IgD-negative memory B cell (primary cell): ENCODE data around the gene BMPR1B. TPM values are rescaled to one million over a fixed set of nuclear protein-coding genes. Genes with fewer than 3 reads are reported as not detected.

ENCODE experiments used
- H3K27ac Mint-ChIP-seq, 3 donors: one replicate each; pipeline ENCODE4 v1.8.0; 2020 to 2022; ENCODE audit warnings: mild to moderate bottlenecking in 3 of 3, mixed read lengths in 3 of 3, moderate library complexity in 1 of 3
- H3K27me3 Mint-ChIP-seq: one replicate; pipeline ENCODE4 v1.8.0; 2021; ENCODE audit warnings: mixed read lengths
- H3K36me3 Mint-ChIP-seq: one replicate; pipeline ENCODE4 v1.8.0; 2020; ENCODE audit warnings: mild to moderate bottlenecking, mixed read lengths
- H3K4me1 Mint-ChIP-seq, 3 donors: one replicate each; pipeline ENCODE4 v1.8.0; 2020 to 2022; ENCODE audit warnings: mixed read lengths in 3 of 3, mild to moderate bottlenecking in 1 of 3
- H3K4me3 Mint-ChIP-seq, 4 donors: one replicate each; pipeline ENCODE4 v1.8.0; 2020 to 2022; ENCODE audit warnings: mild to moderate bottlenecking in 4 of 4, mixed read lengths in 4 of 4, moderate library complexity in 3 of 4
- H3K9me3 Mint-ChIP-seq, 3 donors: one replicate each; pipeline ENCODE4 v1.8.0; 2020 to 2021; ENCODE audit warnings: mixed read lengths in 3 of 3, mild to moderate bottlenecking in 1 of 3
- polyA plus RNA-seq: library from polyadenylated mRNA; unstranded; fragments of 300-500 nt; fragmentation: Illumina TruSeq; gene quantifications from one replicate; pipeline ENCODE4 v1.2.3, GENCODE V29; 2021

The BMPR1B gene
- polyA plus RNA-seq, 1 donor from 2014 or later: not detected

DNA sequence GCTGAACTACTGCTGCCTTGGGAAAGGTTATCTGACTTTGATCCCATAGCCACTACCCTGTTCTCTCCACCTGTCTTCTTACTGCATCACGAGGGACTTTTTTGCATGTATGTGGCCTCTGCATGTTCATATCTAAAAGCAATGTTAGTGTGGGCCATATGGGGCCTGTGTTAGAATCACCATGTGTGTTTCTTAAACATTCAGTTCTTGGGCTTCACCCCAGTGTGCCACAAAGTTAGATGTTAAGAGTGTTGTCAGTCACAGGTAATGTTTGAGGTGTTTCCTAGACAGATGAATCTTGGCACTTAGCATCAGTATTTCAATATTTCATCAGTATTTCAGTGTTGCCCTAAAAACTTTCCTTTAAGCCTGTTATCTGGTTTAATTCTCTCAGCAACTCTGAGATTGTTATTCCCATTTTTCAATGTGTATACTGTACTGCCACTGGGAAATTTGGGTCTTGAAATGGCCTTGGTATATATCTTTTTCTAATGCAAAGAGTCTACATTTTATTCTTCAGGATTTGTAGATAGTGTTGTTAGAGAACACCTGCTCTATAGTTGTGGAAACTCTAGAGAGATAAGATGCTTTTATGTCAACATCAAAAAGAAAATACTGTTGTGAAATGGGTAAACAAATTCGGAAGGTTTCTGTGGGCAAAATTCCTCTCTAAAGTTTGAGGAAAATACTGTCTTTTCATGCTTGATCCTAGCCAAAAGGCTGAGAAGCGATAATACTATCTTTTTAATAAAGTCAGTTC lies 259.7 kb downstream of the BMPR1B start:
- Mint-ChIP-seq H3K9me3 (no peaks in the 10 kb centered on the region), H3K4me3 (no peak overlapping the region), H3K36me3 (peaks cover 1% of the 10 kb centered on the region), H3K27ac (no peak overlapping the region), H3K4me1 (no peaks in the 10 kb centered on the region), H3K27me3 (no peaks in the 10 kb centered on the region)

DNA sequence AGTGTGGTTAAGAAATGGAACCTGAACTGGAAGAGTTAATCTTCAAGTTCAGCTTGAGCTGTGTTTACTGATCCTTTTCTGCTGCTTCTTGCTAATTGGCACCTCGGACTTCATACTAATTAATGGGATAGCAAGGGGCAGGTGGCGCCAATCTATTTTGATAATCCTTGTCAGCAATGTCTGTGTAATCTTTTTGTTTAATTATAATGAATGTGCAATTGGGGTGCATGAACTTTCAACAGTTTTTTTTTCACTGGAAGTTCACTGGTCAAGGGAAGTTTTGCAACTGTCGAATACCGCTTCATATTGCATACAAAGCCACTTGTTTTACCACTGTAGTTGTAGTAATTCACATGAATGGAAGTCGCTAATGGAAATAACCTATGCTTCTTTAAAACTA lies 261.0 kb downstream of the BMPR1B start:
- Mint-ChIP-seq H3K4me1 (no peaks in the 10 kb centered on the region), H3K9me3 (no peaks in the 10 kb centered on the region), H3K36me3 (peaks cover 1% of the 10 kb centered on the region), H3K4me3 (no peak overlapping the region), H3K27ac (no peak overlapping the region), H3K27me3 (no peaks in the 10 kb centered on the region)

DNA sequence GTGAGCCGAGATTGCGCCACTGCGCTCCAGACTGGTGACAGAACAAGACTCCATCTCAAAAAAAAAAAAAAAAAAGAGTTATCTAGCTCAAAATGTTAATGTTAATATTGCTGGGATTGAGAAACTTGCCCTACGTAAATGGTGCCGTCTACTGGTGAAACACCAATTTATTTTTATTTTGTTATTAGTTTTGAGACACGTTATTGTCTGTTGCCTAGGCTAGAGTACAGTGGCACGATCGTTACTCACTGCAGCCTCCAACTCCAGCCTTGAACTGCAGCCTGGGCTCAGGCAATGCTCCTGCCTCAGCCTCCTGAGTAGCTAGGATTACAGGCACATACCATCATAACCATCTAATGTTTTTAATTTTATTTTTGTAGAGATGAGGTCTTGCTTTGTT lies 262.8 kb downstream of the BMPR1B start:
- H3K9me3 Mint-ChIP-seq: no peaks in the 10 kb centered on the region
- H3K27me3 Mint-ChIP-seq: no peaks in the 10 kb centered on the region

DNA sequence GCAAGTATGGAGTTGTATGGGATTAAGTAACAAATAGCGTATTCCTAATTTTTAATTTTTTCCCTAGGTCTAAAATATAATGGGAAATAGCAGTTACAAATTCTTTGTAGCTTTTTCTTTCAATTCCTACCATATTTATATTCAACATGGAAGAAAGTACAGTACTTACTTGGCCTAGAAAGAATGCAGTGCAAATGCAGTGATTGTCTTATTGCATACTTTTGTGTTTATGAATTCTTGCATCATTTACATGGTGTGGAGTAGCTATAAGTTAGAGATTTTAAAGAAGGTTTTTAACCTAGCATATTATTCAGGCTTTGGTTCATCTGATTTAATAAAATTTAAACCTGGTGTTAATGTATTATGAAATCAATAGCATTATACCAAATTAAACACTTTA lies 263.3 kb downstream of the BMPR1B start:
- no peak overlapping the region for H3K27ac Mint-ChIP-seq
- no peaks in the 10 kb centered on the region for H3K27me3 Mint-ChIP-seq
- H3K36me3 Mint-ChIP-seq: peaks cover 1% of the 10 kb centered on the region
- H3K4me1 Mint-ChIP-seq: no peaks in the 10 kb centered on the region
- H3K9me3 Mint-ChIP-seq: no peaks in the 10 kb centered on the region
- H3K4me3 Mint-ChIP-seq: no peak overlapping the region

More for the DNA sequence above, 262.8 kb downstream of the BMPR1B start:
- Mint-ChIP-seq H3K27ac (no peak overlapping the region), H3K36me3 (peaks cover 1% of the 10 kb centered on the region), H3K4me1 (no peaks in the 10 kb centered on the region), H3K4me3 (no peak overlapping the region)

DNA sequence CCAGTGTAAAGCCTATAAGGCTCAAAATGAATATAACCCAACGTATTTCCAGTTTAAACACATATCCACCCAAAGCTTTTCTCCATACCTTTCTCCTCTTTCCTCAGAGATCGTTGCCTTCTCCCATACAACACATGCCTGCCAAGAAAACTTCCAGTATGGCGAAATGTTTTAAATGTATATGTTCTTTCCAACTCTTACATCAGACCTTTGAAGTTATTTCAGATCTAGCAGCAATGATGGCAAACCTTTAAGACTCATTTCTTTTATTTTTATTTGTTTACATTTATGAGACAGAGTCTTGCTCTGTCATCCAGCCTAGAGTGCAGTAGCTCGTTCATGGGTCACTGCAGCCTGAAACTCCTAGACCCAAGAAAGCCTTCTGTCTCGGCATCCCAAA lies 265.4 kb downstream of the BMPR1B start:
- peaks cover 0 to 3% (median 0%) of the 10 kb centered on the region in 3 donors for H3K9me3 Mint-ChIP-seq
- H3K27me3 Mint-ChIP-seq: no peaks in the 10 kb centered on the region
- no peak overlapping the region for H3K27ac Mint-ChIP-seq
- peaks cover 1% of the 10 kb centered on the region for H3K36me3 Mint-ChIP-seq
- H3K4me1 Mint-ChIP-seq: no peaks in the 10 kb centered on the region
- no peak overlapping the region for H3K4me3 Mint-ChIP-seq

DNA sequence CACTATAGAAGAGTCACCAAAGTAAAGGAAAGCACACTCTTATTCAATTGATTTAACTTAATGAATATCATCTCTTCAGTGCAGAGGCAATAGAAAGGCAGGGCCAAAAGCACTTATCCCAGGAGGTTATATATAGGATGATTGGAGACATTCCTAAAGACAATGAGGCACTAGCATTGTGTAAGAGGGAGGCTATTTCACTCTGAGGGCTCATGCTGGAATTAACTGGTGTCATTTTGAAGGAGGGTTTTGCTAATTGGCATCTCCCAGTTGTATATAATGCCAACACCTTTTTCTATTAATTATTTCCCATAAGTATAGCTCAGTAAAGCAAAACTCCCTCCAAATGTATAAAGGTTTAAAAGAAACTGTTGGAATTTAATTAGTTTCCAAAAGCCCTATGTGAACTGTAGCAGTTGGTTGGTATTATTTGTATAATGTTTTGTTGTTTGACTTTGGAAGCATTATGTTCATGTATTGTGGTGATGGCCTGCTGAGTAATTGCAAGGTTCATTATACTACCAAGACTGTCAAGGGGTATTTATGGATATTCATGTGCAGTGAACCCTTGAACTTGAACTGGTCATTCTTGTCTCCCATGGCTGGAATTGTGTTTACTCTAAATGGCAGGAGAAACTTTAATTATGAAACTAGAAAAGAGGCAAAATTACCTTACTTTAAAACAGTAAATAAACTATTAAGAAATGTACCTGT lies 270.3 kb downstream of the BMPR1B start:
- Mint-ChIP-seq H3K4me3 (no peak overlapping the region), H3K27ac (no peak overlapping the region), H3K36me3 (no peaks in the 10 kb centered on the region), H3K9me3 (peaks cover 0 to 5% (median 0%) of the 10 kb centered on the region in 3 donors), H3K4me1 (no peaks in the 10 kb centered on the region), H3K27me3 (no peaks in the 10 kb centered on the region)

DNA sequence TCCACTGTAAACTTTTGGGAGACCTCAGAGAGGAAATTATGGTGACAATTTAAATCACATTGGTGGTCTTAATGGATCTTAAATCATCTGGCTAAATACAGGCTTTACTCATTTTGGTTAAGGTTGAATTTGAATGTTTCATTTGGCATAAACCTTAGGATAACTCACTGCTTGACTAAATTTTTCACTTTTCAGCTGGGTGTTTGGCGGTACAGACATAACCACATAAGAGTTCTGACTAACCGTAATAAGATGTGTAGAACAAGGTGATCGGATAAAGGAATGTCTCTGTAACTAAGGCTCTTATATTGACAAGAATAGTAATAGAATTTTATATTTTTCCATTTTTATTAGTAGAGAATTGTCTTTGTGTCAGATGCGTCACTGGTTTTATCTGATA lies 281.0 kb downstream of the BMPR1B start:
- no peaks in the 10 kb centered on the region for H3K4me1 Mint-ChIP-seq
- no peaks in the 10 kb centered on the region for H3K27me3 Mint-ChIP-seq
- H3K9me3 Mint-ChIP-seq: peaks cover 0 to 4% (median 3%) of the 10 kb centered on the region in 3 donors
- H3K27ac Mint-ChIP-seq: no peak overlapping the region
- no peaks in the 10 kb centered on the region for H3K36me3 Mint-ChIP-seq
- H3K4me3 Mint-ChIP-seq: no peak overlapping the region

DNA sequence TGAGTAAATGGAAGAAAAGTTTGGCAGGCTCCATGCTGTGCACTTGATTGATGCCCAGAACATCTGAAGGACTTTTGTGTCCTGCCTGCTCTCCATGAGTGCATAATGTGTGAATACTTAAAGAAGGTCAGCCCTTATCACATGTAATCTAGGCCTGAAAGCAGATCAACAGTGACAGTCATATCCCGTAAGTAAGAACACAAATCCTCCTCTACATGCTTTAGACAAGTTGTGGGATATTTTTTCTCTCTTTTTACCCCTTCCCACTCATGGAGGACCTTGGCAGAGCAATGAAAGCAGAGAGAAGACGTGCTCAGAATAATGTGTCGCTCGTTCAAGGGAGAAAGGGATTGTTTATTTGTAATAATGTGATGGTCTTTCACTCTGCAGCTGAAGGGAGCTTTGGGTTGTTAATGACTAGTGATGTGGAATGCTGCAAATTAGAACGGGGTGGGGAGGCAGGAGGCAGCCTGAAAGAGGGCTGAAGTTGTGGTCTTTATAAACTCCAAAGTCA lies 286.6 kb downstream of the BMPR1B start:
- H3K4me3 Mint-ChIP-seq: no peak overlapping the region
- H3K4me1 Mint-ChIP-seq: no peaks in the 10 kb centered on the region
- no peaks in the 10 kb centered on the region for H3K27me3 Mint-ChIP-seq
- no peak overlapping the region for H3K27ac Mint-ChIP-seq
- no peaks in the 10 kb centered on the region for H3K36me3 Mint-ChIP-seq
- H3K9me3 Mint-ChIP-seq: no peaks in the 10 kb centered on the region

DNA sequence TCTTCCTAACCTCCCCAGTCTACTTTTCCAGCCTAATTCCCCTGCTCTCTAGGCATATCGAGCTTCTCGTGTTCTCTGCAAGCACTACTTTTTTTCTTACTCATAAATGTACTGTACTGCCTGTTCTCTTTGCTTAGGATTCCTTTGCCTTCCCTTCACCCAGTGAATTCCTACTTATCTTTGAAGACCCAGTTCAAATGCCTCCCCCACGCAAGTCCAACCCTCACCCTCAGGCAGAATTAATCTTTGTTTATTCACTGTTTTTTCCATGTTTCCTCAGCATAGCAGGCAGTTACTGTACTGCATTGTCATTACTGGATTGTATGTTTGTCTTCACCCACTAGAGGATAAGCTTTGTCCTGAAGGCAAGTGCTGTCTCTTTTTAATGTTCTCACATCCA lies 287.7 kb downstream of the BMPR1B start:
- Mint-ChIP-seq H3K27me3 (no peaks in the 10 kb centered on the region), H3K4me3 (no peak overlapping the region), H3K9me3 (no peaks in the 10 kb centered on the region), H3K4me1 (no peaks in the 10 kb centered on the region), H3K27ac (no peak overlapping the region), H3K36me3 (no peaks in the 10 kb centered on the region)

DNA sequence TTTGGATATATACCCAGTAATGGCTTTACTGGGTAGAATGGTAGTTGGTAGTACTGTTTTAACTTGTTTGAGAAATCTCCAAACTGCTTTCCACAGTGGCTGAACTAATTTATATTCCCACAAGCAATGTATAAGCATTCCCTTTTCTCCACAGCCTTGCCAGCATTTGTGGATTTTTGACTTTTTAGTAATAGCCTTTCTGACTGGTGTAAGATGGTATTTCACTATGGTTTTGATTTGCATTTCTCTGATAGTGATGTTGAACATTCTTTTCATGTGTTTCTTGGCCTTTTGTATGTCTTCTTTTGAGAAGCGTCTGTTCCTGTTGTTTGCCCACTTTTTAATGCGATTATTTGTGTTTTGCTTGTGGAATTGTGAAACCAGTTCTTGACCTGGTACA lies 290.5 kb downstream of the BMPR1B start:
- Mint-ChIP-seq H3K27me3 (no peaks in the 10 kb centered on the region), H3K27ac (no peak overlapping the region), H3K4me3 (no peak overlapping the region), H3K36me3 (no peaks in the 10 kb centered on the region), H3K9me3 (no peaks in the 10 kb centered on the region), H3K4me1 (no peaks in the 10 kb centered on the region)

DNA sequence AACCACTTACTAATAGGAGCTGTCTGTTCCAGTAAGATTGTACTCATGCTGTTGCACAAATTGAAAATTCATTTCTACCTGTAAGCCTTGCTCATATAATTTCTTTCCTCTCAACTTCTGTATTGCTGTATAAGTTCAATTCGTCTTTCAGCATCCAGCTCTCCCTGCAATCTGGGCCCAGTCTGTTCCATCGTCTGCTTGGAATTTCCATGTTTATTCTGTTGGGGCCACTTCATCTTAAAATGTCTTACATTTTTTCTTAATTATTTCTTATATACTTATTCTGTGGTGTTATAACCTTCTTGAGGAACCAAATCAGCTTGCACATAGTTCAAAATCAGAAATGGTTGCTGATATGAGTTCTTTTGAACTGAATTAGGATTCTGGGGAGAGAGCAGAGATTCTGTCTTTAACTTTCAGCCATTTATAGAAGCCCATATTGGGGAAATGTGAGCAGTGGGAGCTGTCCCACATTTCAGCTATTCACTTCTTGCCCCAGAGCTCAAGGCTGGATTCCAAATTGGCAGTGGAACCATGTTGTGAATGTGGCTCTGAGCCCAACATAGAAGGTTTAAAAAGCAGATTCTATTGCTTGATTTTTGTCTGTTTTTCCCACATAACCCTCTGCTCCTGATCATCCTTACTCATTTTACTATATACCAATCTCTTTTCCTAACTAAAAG lies 291.9 kb downstream of the BMPR1B start:
- H3K27ac Mint-ChIP-seq: no peak overlapping the region
- no peaks in the 10 kb centered on the region for H3K27me3 Mint-ChIP-seq
- no peaks in the 10 kb centered on the region for H3K9me3 Mint-ChIP-seq
- H3K4me1 Mint-ChIP-seq: no peaks in the 10 kb centered on the region
- no peaks in the 10 kb centered on the region for H3K36me3 Mint-ChIP-seq
- no peak overlapping the region for H3K4me3 Mint-ChIP-seq

DNA sequence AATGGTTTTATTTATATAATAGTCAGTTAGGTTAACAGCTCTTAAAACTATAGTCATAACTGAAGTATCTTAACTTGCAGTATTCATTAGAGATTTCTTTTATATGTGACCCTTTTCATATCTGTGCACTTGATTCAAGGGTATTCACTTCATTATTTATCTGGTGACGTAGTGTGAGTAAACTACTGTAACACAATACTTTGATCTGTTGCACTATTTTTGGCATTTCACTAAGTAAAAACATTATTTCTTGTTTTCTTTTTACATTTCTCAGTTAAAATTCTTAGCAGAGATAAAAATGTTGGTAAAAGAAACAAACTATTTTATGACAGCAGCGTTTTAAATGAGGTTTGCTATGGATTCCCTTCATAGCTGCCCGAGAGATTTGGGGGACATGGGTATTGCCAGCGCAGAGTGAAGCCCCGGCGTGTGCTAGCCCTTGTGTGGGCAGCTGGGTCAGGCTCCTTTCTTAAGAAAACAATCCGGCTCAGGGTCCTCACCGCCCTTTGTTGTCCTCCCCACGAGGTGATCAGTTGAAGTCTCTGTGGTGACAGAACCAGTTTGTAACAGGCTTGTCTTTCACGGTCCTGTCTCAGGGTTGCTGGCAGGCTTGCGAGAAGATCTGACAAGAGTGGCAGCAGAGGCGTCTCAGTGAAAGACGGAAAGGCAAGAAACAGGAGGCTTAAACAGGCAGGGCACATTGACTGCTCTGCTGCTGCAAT lies 293.4 kb downstream of the BMPR1B start:
- Mint-ChIP-seq H3K27ac (no peak overlapping the region), H3K9me3 (no peaks in the 10 kb centered on the region), H3K4me1 (no peaks in the 10 kb centered on the region), H3K36me3 (no peaks in the 10 kb centered on the region), H3K4me3 (no peak overlapping the region), H3K27me3 (no peaks in the 10 kb centered on the region)

DNA sequence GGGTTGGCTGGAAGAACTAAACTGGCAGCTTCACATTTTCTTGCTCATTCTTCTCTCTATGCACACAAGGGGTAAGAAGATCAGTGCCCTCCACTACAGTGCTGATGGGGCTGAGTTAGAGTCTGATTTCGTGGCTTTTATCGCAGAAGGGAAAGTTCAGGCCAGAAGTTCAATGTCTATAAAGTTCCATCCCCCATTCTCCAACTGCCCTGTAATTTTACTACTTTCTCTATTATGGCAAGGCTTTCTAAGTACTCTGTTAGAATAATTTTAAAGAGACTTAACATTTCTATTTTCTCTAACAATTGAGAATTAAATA lies 293.9 kb downstream of the BMPR1B start:
- Mint-ChIP-seq H3K36me3 (no peaks in the 10 kb centered on the region), H3K27ac (no peak overlapping the region), H3K4me1 (no peaks in the 10 kb centered on the region), H3K4me3 (no peak overlapping the region), H3K9me3 (no peaks in the 10 kb centered on the region), H3K27me3 (no peaks in the 10 kb centered on the region)

DNA sequence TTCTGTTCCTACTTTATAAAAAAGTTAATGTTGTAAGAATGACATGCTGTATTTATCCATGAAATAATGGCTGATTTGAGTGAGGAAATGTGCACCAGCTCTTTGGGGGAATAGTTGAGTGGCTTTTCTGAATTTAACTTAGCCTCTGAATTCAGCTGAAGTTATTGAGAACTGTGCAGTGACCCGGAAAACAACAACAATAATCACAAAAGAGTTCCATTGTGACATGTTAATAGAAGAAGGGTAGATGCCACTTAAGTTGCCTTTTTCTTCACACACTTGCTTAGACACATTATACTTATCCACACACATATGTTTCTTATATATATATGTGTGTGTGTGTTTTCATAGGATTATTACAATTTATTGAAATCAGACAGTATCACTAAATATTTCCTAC lies 301.2 kb downstream of the BMPR1B start:
- Mint-ChIP-seq H3K27ac (no peak overlapping the region), H3K9me3 (no peaks in the 10 kb centered on the region), H3K4me3 (no peak overlapping the region), H3K36me3 (no peaks in the 10 kb centered on the region), H3K4me1 (no peaks in the 10 kb centered on the region), H3K27me3 (no peaks in the 10 kb centered on the region)

DNA sequence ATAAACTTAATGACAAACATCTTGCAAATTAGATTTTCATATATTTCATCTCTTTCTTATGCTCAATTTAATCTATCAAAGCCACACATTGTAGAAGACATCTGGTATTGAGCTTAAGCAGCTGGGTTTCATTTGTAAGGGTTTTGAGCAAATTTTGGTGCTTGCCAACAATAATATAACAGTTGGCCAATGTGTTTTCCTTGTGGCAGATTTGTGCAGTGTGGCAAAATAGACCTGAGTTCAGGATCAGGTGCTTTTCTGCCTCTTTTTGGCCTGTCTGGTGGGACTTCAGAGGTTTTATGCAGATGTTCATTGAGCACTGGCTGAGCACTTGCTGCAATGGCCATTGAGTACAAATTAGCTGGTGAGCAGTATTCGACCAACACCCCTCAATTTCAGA lies 301.9 kb downstream of the BMPR1B start:
- Mint-ChIP-seq H3K27me3 (no peaks in the 10 kb centered on the region), H3K9me3 (no peaks in the 10 kb centered on the region), H3K4me1 (no peaks in the 10 kb centered on the region), H3K36me3 (no peaks in the 10 kb centered on the region), H3K27ac (no peak overlapping the region), H3K4me3 (peak overlapping the region in 1 of 4 donors; percentile 16)
